Activated T-helper 2 cell treated with anti-CD3 and anti-CD28 coated beads, Interferon-gamma antibody, Interleukin-2, Interleukin-4, amounts not matched to agents 10 μg/mL and 5 μg/mL and 100 μg/mL, durations not matched to agents 14 hours and 24 hours and 36 hours (primary cell): ENCODE data around the gene MIEF1. TPM values are rescaled to one million over a fixed set of nuclear protein-coding genes. Genes with fewer than 3 reads are reported as not detected.

Source experiments
- DNase-seq: peaks from one replicate; pipeline ENCODE4 v3.0.0; 2021; ENCODE audit warnings: low spot score
- H3K27ac Mint-ChIP-seq: one replicate; pipeline ENCODE4 v1.8.0; 2021; ENCODE audit warnings: mixed read lengths
- H3K27me3 Mint-ChIP-seq: one replicate; pipeline ENCODE4 v1.8.0; 2021; ENCODE audit warnings: low read depth, mixed read lengths
- H3K36me3 Mint-ChIP-seq: one replicate; pipeline ENCODE4 v1.8.0; 2021; ENCODE audit warnings: low read depth, mixed read lengths
- H3K4me1 Mint-ChIP-seq: one replicate; pipeline ENCODE4 v1.8.0; 2021; ENCODE audit warnings: low read depth, mixed read lengths
- H3K4me3 Mint-ChIP-seq: one replicate; pipeline ENCODE4 v1.8.0; 2021; ENCODE audit warnings: low read depth, mild to moderate bottlenecking, moderate library complexity, mixed read lengths
- H3K9me3 Mint-ChIP-seq: one replicate; pipeline ENCODE4 v1.8.0; 2021; ENCODE audit warnings: mixed read lengths
- intact Hi-C: fragments of 100-400 bp; cut with micrococcal nuclease; formaldehyde crosslinking; loops from one replicate; pipeline ENCODE4 v1.15.1; 2023
- total RNA-seq: library from RNA; stranded (reverse); gene quantifications from 2 replicates; pipeline ENCODE4 v1.2.3, GENCODE V29; 2022

Gene MIEF1
- total RNA-seq: 46.9 and 47.5 TPM in 2 replicates

- DNase-seq: peak; percentile 88
- Mint-ChIP-seq H3K27me3 (no peaks in the 10 kb centered on the region), H3K27ac (peak within 1 kb of the TSS; percentile 98), H3K36me3 (peaks cover 43% of the 10 kb centered on the region), H3K9me3 (no peaks in the 10 kb centered on the region), H3K4me3 (peak within 1 kb of the TSS; percentile 99), H3K4me1 (peaks cover 26% of the 10 kb centered on the region)
- intact Hi-C loops: loop anchor here (1.0 to 2.0 kb wide), 2 partner anchors 18 to 31 kb away; partner anchors contain the start of genes ATF4 and RPS19BP1
Observed at GRCh38 chr22:39502109-39502788, at the start of gene MIEF1. Gene MIEF1, plus strand, starts transcription at chr22:39502290. Its CDS starts 9,005 bp downstream, at chr22:39511295.

- H3K4me3 Mint-ChIP-seq: no peak overlapping the region
Observed at GRCh38 chr22:39452740-39453040, 49.4 kb upstream of the MIEF1 start.

GRCh38 chr22:39453765-39454378, 48.2 kb upstream of the MIEF1 start:
- no peaks in the 10 kb centered on the region for H3K9me3 Mint-ChIP-seq
- peaks cover 33% of the 10 kb centered on the region for H3K27me3 Mint-ChIP-seq
- H3K4me3 Mint-ChIP-seq: no peak overlapping the region
- H3K36me3 Mint-ChIP-seq: peaks cover 5% of the 10 kb centered on the region
- H3K27ac Mint-ChIP-seq: no peak overlapping the region
- no peak for DNase-seq
- intact Hi-C loops: no loop called here
- peaks cover 9% of the 10 kb centered on the region for H3K4me1 Mint-ChIP-seq

More at GRCh38 chr22:39452740-39453040, 49.4 kb upstream of the MIEF1 start:
- H3K27ac Mint-ChIP-seq: no peak overlapping the region
- peaks cover 5% of the 10 kb centered on the region for H3K36me3 Mint-ChIP-seq
- no peaks in the 10 kb centered on the region for H3K9me3 Mint-ChIP-seq
- H3K27me3 Mint-ChIP-seq: peaks cover 23% of the 10 kb centered on the region
- intact Hi-C loops: no loop called here
- no peak for DNase-seq
- peaks cover 9% of the 10 kb centered on the region for H3K4me1 Mint-ChIP-seq

GRCh38 chr22:39454385-39454871, 47.7 kb upstream of the MIEF1 start:
- Mint-ChIP-seq H3K4me1 (peaks cover 5% of the 10 kb centered on the region), H3K36me3 (peaks cover 5% of the 10 kb centered on the region), H3K9me3 (no peaks in the 10 kb centered on the region), H3K4me3 (no peak overlapping the region), H3K27me3 (peaks cover 37% of the 10 kb centered on the region), H3K27ac (no peak overlapping the region)
- no peak for DNase-seq
- intact Hi-C loops: no loop called here

- H3K9me3 Mint-ChIP-seq: no peaks in the 10 kb centered on the region
- H3K4me1 Mint-ChIP-seq: peaks cover 1% of the 10 kb centered on the region
- intact Hi-C loops: no loop called here
- DNase-seq: no peak
- H3K27me3 Mint-ChIP-seq: peaks cover 48% of the 10 kb centered on the region
- peaks cover 5% of the 10 kb centered on the region for H3K36me3 Mint-ChIP-seq
- peak within 1 kb of the TSS; percentile 23 for H3K4me3 Mint-ChIP-seq
- H3K27ac Mint-ChIP-seq: no peak within 1 kb of the TSS
Observed at GRCh38 chr22:39456522-39457197, 45.4 kb upstream of the MIEF1 start, which contains the start of gene MGAT3. Gene MGAT3, plus strand, starts transcription at chr22:39457012. Its CDS starts 30,336 bp downstream, at chr22:39487348.

- Mint-ChIP-seq H3K36me3 (peaks cover 5% of the 10 kb centered on the region), H3K27me3 (peaks cover 48% of the 10 kb centered on the region), H3K27ac (no peak overlapping the region), H3K4me3 (no peak overlapping the region), H3K4me1 (peaks cover 1% of the 10 kb centered on the region), H3K9me3 (no peaks in the 10 kb centered on the region)
- no peak for DNase-seq
- intact Hi-C loops: no loop called here
Observed at GRCh38 chr22:39457198-39457555, 44.9 kb upstream of the MIEF1 start.

GRCh38 chr22:39457556-39458443, 44.3 kb upstream of the MIEF1 start:
- intact Hi-C loops: no loop called here
- H3K9me3 Mint-ChIP-seq: no peaks in the 10 kb centered on the region
- peaks cover 1% of the 10 kb centered on the region for H3K4me1 Mint-ChIP-seq
- H3K4me3 Mint-ChIP-seq: peak overlapping the region; percentile 47
- H3K27ac Mint-ChIP-seq: no peak overlapping the region
- peaks cover 5% of the 10 kb centered on the region for H3K36me3 Mint-ChIP-seq
- no peak for DNase-seq
- peaks cover 48% of the 10 kb centered on the region for H3K27me3 Mint-ChIP-seq

GRCh38 chr22:39458444-39459083, 43.5 kb upstream of the MIEF1 start:
- Mint-ChIP-seq H3K9me3 (no peaks in the 10 kb centered on the region), H3K27me3 (peaks cover 48% of the 10 kb centered on the region), H3K36me3 (peaks cover 5% of the 10 kb centered on the region), H3K27ac (no peak overlapping the region), H3K4me3 (peak overlapping the region; percentile 47), H3K4me1 (peaks cover 1% of the 10 kb centered on the region)
- intact Hi-C loops: no loop called here
- DNase-seq: no peak

GRCh38 chr22:39459681-39460080, 42.4 kb upstream of the MIEF1 start:
- Mint-ChIP-seq H3K9me3 (no peaks in the 10 kb centered on the region), H3K27ac (no peak overlapping the region), H3K4me3 (no peak overlapping the region), H3K4me1 (peaks cover 1% of the 10 kb centered on the region), H3K27me3 (peaks cover 41% of the 10 kb centered on the region), H3K36me3 (peaks cover 5% of the 10 kb centered on the region)
- no peak for DNase-seq
- intact Hi-C loops: no loop called here

GRCh38 chr22:39462443-39463221, 39.5 kb upstream of the MIEF1 start:
- H3K27me3 Mint-ChIP-seq: peaks cover 25% of the 10 kb centered on the region
- intact Hi-C loops: no loop called here
- H3K4me3 Mint-ChIP-seq: no peak overlapping the region
- peaks cover 2% of the 10 kb centered on the region for H3K4me1 Mint-ChIP-seq
- H3K9me3 Mint-ChIP-seq: no peaks in the 10 kb centered on the region
- no peaks in the 10 kb centered on the region for H3K36me3 Mint-ChIP-seq
- H3K27ac Mint-ChIP-seq: no peak overlapping the region
- no peak for DNase-seq

- Mint-ChIP-seq H3K36me3 (no peaks in the 10 kb centered on the region), H3K4me3 (no peak overlapping the region), H3K27me3 (peaks cover 22% of the 10 kb centered on the region), H3K9me3 (no peaks in the 10 kb centered on the region), H3K4me1 (peaks cover 1% of the 10 kb centered on the region), H3K27ac (no peak overlapping the region)
- no peak for DNase-seq
- intact Hi-C loops: no loop called here
Observed at GRCh38 chr22:39463277-39463676, 38.8 kb upstream of the MIEF1 start.
